Activated CD8-positive, alpha-beta memory T cell treated with anti-CD3 and anti-CD28 coated beads for 36 hours (primary cell): ENCODE results near the gene ZNF428. TPM values are rescaled to one million over a fixed set of nuclear protein-coding genes. Genes with fewer than 3 reads are reported as not detected.

Source experiments
- CTCF ChIA-PET: fragments of 350-600 bp; sonication (Branson Sonifier 250); formaldehyde crosslinking; loops from one replicate; lab custom pipeline; 2021; ENCODE audit warnings: antibody characterized with exemption; lab: Charles Lee
- POLR2A ChIA-PET: fragments of 350-600 bp; sonication (Branson Sonifier 250); formaldehyde crosslinking; loops from one replicate; lab custom pipeline; 2021; ENCODE audit warnings: antibody characterized with exemption; lab: Charles Lee
- total RNA-seq, 2 experiments: library from RNA; stranded (reverse); gene quantifications; one replicate each; pipeline ENCODE4 v1.2.3, GENCODE V29; 2021

ZNF428 gene
- 10 to 100 TPM; 19.8 to 20.1 TPM for total RNA-seq

GRCh38 chr19:43619262-43620060 is at the start of gene ZNF428:
Gene ZNF428, minus strand, starts transcription at chr19:43619629. Its CDS starts 5,325 bp downstream, at chr19:43614304.
- POLR2A ChIA-PET = interaction anchor here (1.4 kb wide), 1 partner anchor 23 kb away, joined by 6 read pairs; the partner anchor contains the start of genes IRGQ and ZNF576
- CTCF ChIA-PET = no interaction called here

- CTCF ChIA-PET = interaction anchor here (0.8 to 1.2 kb wide), 8 partner anchors 10 to 1023 kb away, joined by 3 to 6 read pairs (median 3); partner anchors contain the start of genes KCNN4 and ZNF575
These were observed 49.1 kb upstream of the ZNF428 start for GRCh38 chr19:43668406-43669109.

GRCh38 chr19:43667876-43668405 is 48.5 kb upstream of the ZNF428 start:
- CTCF ChIA-PET = interaction anchor here (0.8 to 1.2 kb wide), 8 partner anchors 10 to 1023 kb away, joined by 3 to 6 read pairs (median 3); partner anchors contain the start of genes KCNN4 and ZNF575

More at GRCh38 chr19:43668406-43669109, 49.1 kb upstream of the ZNF428 start:
- POLR2A ChIA-PET = interaction anchor here (0.5 to 1.4 kb wide), 9 partner anchors 85 to 229 kb away, joined by 3 to 5 read pairs (median 4); partner anchors contain the start of genes KCNN4 and SMG9

GRCh38 chr19:43667126-43667875 is 47.9 kb upstream of the ZNF428 start:
- POLR2A ChIA-PET = interaction anchor here (0.6 to 1.4 kb wide), 3 partner anchors 12 to 88 kb away, joined by 3 to 5 read pairs (median 3); partner anchors contain the start of gene SMG9
- CTCF ChIA-PET = interaction anchor here (0.9 to 1.0 kb wide), 2 partner anchors 112 to 142 kb away, joined by 3 read pairs; no protein-coding TSS in a partner anchor

More at GRCh38 chr19:43667876-43668405, 48.5 kb upstream of the ZNF428 start:
- POLR2A ChIA-PET = interaction anchor here (0.5 to 1.4 kb wide), 8 partner anchors 86 to 228 kb away, joined by 3 to 5 read pairs (median 4); partner anchors contain the start of genes KCNN4 and SMG9

GRCh38 chr19:43664018-43664417 is 44.6 kb upstream of the ZNF428 start:
- POLR2A ChIA-PET = no interaction called here
- CTCF ChIA-PET = interaction anchor here (0.7 kb wide), 1 partner anchor 136 kb away, joined by 3 read pairs; no protein-coding TSS in a partner anchor

GRCh38 chr19:43662487-43662886 is 43.1 kb upstream of the ZNF428 start:
- ChIA-PET CTCF (interaction anchor here (0.6 kb wide), 1 partner anchor 83 kb away, joined by 3 read pairs; no protein-coding TSS in a partner anchor), POLR2A (no interaction called here)

- POLR2A ChIA-PET = no interaction called here
- CTCF ChIA-PET = no interaction called here
These were observed 41.5 kb upstream of the ZNF428 start for GRCh38 chr19:43660971-43661360.

GRCh38 chr19:43660301-43660970 is 41.0 kb upstream of the ZNF428 start:
- CTCF ChIA-PET = no interaction called here
- POLR2A ChIA-PET = interaction anchor here (0.7 kb wide), 1 partner anchor 8 kb away, joined by 3 read pairs; no protein-coding TSS in a partner anchor

GRCh38 chr19:43658494-43658893 is 39.1 kb upstream of the ZNF428 start:
- ChIA-PET POLR2A (no interaction called here), CTCF (interaction anchor here (0.6 to 1.0 kb wide), 2 partner anchors 10 to 103 kb away, joined by 3 read pairs; no protein-coding TSS in a partner anchor)

- CTCF ChIA-PET = interaction anchor here (1.0 kb wide), 1 partner anchor 11 kb away, joined by 3 read pairs; no protein-coding TSS in a partner anchor
- POLR2A ChIA-PET = no interaction called here
These were observed 38.6 kb upstream of the ZNF428 start for GRCh38 chr19:43658001-43658400.

GRCh38 chr19:43656436-43656835 is 37.0 kb upstream of the ZNF428 start:
- POLR2A ChIA-PET = no interaction called here
- CTCF ChIA-PET = interaction anchor here (0.7 kb wide), 1 partner anchor 101 kb away, joined by 3 read pairs; no protein-coding TSS in a partner anchor

- ChIA-PET CTCF (interaction anchor here (0.8 kb wide), 1 partner anchor 97 kb away, joined by 3 read pairs; no protein-coding TSS in a partner anchor), POLR2A (interaction anchor here (0.6 kb wide), 1 partner anchor 7 kb away, joined by 3 read pairs; no protein-coding TSS in a partner anchor)
These were observed 33.1 kb upstream of the ZNF428 start for GRCh38 chr19:43652546-43652874.

GRCh38 chr19:43651758-43652545 is 32.5 kb upstream of the ZNF428 start:
- ChIA-PET POLR2A (interaction anchor here (0.6 kb wide), 1 partner anchor 8 kb away, joined by 3 read pairs; no protein-coding TSS in a partner anchor), CTCF (interaction anchor here (0.8 to 0.9 kb wide), 2 partner anchors 97 to 205 kb away, joined by 3 read pairs; no protein-coding TSS in a partner anchor)

GRCh38 chr19:43650276-43650675 is 30.8 kb upstream of the ZNF428 start:
- CTCF ChIA-PET = interaction anchor here (0.7 to 1.1 kb wide), 2 partner anchors 1473 to 1801 kb away, joined by 3 read pairs; no protein-coding TSS in a partner anchor
- POLR2A ChIA-PET = interaction anchor here (0.6 kb wide), 1 partner anchor 118 kb away, joined by 3 read pairs; no protein-coding TSS in a partner anchor

GRCh38 chr19:43649514-43649913 is 30.1 kb upstream of the ZNF428 start:
- CTCF ChIA-PET = interaction anchor here (1.1 kb wide), 1 partner anchor 1800 kb away, joined by 3 read pairs; no protein-coding TSS in a partner anchor
- POLR2A ChIA-PET = no interaction called here

- CTCF ChIA-PET = no interaction called here
- POLR2A ChIA-PET = no interaction called here
These were observed 29.2 kb upstream of the ZNF428 start for GRCh38 chr19:43648633-43649032.
